GM10248 (cell line): Measurements from ENCODE around the gene C17orf67.

Experiments
- CTCF ChIA-PET: fragments of 300-600 bp; sonication (Branson Sonifier 250); formaldehyde crosslinking; extraction: SDS; loops from one replicate; lab custom pipeline; 2021; ENCODE audit warnings: antibody characterized with exemption; lab: Yijun Ruan, JAX
- POLR2A ChIA-PET: fragments of 350-650 bp; sonication (Branson Sonifier 250); formaldehyde crosslinking; extraction: SDS; loops from one replicate; lab custom pipeline; 2020; ENCODE audit warnings: antibody characterized with exemption; lab: Yijun Ruan, JAX
- DNase-seq: peaks from one replicate; pipeline ENCODE4 v3.0.0; 2012; ENCODE audit errors: extremely low spot score
- CTCF ChIP-seq: IDR thresholded peaks from 2 replicates; pipeline ENCODE4 v1.5.1; 2012; ENCODE audit warnings: mild to moderate bottlenecking, low read depth; ENCODE audit errors: extremely low read depth, missing control alignments, control extremely low read depth

C17orf67 gene

GRCh38 chr17:56870081-56870651, 36.4 kb upstream of the C17orf67 start:
- TF ChIP-seq CTCF = no peak
- ChIA-PET POLR2A (interaction anchor here (1.1 to 1.5 kb wide), 2 partner anchors 10 to 44 kb away, joined by 3 to 9 read pairs; partner anchors contain the start of gene TRIM25), CTCF (interaction anchor here (1.1 to 1.5 kb wide), 6 partner anchors 9 to 69 kb away, joined by 3 to 4 read pairs (median 4); partner anchors contain the start of gene TRIM25)
- no peak for DNase-seq

GRCh38 chr17:56868716-56869115, 35.0 kb upstream of the C17orf67 start:
- TF ChIP-seq CTCF = no peak
- ChIA-PET POLR2A (interaction anchor here (0.9 kb wide), 1 partner anchor 45 kb away, joined by 5 read pairs; the partner anchor contains the start of gene TRIM25), CTCF (interaction anchor here (1.3 to 1.4 kb wide), 2 partner anchors 11 to 24 kb away, joined by 4 read pairs; no protein-coding TSS in a partner anchor)
- no peak for DNase-seq

GRCh38 chr17:56867948-56868376, 34.2 kb upstream of the C17orf67 start:
- ChIA-PET CTCF (interaction anchor here (0.8 to 0.9 kb wide), 2 partner anchors 25 to 50 kb away, joined by 3 read pairs; no protein-coding TSS in a partner anchor), POLR2A (interaction anchor here (0.6 to 0.9 kb wide), 3 partner anchors 26 to 165 kb away, joined by 3 to 5 read pairs (median 4); partner anchors contain the start of gene TRIM25)
- DNase-seq = no peak
- TF ChIP-seq CTCF = no peak

- no peak for DNase-seq
- CTCF ChIA-PET = no interaction called here
- TF ChIP-seq CTCF = peak; percentile 32
- POLR2A ChIA-PET = no interaction called here
Measured at GRCh38 chr17:56866496-56866895, 32.8 kb upstream of the C17orf67 start.

- ChIA-PET POLR2A (no interaction called here), CTCF (no interaction called here)
- no peak for TF ChIP-seq CTCF
- no peak for DNase-seq
Measured at GRCh38 chr17:56866076-56866475, 32.4 kb upstream of the C17orf67 start.

- DNase-seq = no peak
- TF ChIP-seq CTCF = no peak
- POLR2A ChIA-PET = no interaction called here
- CTCF ChIA-PET = interaction anchor here (1.8 to 3.8 kb wide), 2 partner anchors 12 to 76 kb away, joined by 4 to 17 read pairs; no protein-coding TSS in a partner anchor
Measured at GRCh38 chr17:56863974-56864373, 30.3 kb upstream of the C17orf67 start.
